Measurements from ENCODE around the gene FBXL7.
A peak's percentile ranks its signal among the peaks of the same experiment; 100 is the strongest.

FBXL7 gene

DNA sequence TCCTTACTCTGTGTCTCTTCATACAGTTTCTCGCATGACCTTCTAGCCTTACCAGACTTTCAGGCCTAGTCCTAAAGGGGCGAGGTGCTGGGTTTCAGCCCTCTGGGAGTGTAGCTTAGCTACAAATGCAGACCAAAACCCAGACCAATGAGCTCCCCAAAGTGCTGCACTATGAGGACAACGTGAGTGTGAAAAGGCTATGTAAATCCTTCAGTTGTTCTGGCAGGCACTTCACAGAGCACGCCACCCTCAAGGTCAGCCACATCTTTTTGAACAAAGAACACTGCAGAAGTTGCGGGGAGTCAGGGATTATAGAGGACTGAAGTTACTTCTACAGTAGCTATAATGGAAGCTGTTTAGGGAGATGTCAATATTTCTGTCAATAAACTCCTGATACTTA is 377.9 kb downstream of the FBXL7 start:
- no peak overlapping the region for H3K4me3 ChIP-seq (replicated peaks; ENCODE audit: low read depth, low read length)
- TF ChIP-seq, protein P1, sequence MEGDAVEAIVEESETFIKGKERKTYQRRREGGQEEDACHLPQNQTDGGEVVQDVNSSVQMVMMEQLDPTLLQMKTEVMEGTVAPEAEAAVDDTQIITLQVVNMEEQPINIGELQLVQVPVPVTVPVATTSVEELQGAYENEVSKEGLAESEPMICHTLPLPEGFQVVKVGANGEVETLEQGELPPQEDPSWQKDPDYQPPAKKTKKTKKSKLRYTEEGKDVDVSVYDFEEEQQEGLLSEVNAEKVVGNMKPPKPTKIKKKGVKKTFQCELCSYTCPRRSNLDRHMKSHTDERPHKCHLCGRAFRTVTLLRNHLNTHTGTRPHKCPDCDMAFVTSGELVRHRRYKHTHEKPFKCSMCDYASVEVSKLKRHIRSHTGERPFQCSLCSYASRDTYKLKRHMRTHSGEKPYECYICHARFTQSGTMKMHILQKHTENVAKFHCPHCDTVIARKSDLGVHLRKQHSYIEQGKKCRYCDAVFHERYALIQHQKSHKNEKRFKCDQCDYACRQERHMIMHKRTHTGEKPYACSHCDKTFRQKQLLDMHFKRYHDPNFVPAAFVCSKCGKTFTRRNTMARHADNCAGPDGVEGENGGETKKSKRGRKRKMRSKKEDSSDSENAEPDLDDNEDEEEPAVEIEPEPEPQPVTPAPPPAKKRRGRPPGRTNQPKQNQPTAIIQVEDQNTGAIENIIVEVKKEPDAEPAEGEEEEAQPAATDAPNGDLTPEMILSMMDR (IDR thresholded peaks at IDR 0.05; ENCODE audit: low read length, missing control alignments): no peak
- no peak for DNase-seq (ENCODE audit: low read depth)

DNA sequence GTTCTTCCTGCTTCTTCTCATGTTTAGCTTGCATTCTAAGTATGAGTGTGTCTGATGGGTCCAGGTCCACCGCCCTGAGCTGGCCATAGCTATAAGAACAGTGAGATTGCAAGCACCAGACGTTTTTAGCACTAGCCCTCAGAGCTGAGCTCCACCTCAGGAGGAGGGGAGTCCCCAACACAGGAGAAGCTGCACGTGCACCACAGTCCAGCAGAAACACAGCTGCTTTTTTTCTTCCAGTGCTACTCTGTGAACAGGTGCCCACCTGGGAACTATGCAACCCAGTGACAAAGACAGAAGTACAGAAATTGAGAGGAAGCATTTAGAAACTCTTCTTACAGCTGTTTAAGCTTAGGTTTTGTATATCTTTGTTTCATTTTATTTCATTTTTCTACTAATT is 380.2 kb downstream of the FBXL7 start:
- TF ChIP-seq, protein P1 (IDR thresholded peaks at IDR 0.05; ENCODE audit: low read length, missing control alignments): no peak
- DNase-seq (ENCODE audit: low read depth): no peak
- no peak overlapping the region for H3K4me3 ChIP-seq (replicated peaks; ENCODE audit: low read depth, low read length)

DNA sequence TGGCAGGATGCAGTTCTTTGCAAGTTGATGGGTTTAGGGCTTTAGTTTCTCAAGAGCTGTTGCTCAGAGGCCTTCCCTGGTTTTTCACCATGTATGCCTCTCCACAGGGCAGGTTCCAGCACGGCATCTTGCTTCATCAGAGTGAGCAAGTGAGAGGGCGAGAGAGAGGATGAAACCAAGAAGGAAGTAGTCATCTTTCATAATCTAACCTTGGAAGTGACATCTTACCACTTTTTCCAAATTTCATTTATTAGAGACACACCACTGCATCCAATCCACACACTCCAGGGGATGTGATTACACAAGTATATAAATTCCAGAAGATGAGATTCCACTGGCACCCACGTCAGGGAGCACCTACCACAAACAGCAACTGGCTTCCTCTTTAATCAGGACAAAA is 385.2 kb downstream of the FBXL7 start:
- DNase-seq (ENCODE audit: low read depth): peak; percentile 36
- TF ChIP-seq, protein P1 (IDR thresholded peaks at IDR 0.05; ENCODE audit: low read length, missing control alignments): no peak
- H3K4me3 ChIP-seq (replicated peaks; ENCODE audit: low read depth, low read length): no peak overlapping the region

DNA sequence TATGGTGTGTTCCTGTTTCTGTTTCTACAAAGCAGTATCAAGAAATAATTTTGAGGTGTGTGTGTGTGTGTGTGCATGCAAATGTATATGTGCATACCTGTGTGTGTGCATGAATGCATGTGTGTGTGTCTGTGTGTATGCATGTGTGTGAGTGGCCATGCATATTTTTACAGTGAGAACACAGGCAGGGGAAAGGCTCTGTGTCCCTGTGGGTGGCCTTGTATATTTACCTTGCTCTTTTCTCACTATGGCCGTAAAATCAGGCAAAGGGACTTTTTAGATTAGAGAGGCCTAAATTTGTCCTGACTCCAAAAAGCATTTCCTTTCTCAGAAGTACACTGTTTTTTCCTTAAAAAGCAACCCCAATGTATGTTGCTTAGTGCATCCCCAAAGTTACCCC is 386.2 kb downstream of the FBXL7 start:
- no peak overlapping the region for H3K4me3 ChIP-seq (replicated peaks; ENCODE audit: low read depth, low read length)
- TF ChIP-seq, protein P1 (IDR thresholded peaks at IDR 0.05; ENCODE audit: low read length, missing control alignments): no peak
- no peak for DNase-seq (ENCODE audit: low read depth)

DNA sequence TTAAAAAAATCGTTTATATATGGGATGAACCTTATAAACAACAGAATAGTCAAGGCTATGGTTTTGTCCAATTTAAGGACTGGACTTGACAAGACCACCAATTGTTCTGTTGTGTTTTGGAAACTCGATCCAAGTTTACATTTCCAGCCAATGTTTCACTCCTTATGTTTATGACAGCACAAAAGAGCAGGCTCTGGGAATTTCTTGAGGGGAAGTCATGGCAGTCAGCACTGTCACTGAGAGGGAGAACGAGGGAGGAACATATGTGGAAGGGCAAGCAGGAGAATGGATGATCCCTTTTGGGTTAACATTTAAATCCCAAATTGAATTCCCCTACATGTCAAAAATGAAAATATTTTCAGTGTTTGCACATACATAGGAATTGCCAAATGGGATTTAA is 387.1 kb downstream of the FBXL7 start:
- H3K4me3 ChIP-seq (replicated peaks; ENCODE audit: low read depth, low read length): no peak overlapping the region
- TF ChIP-seq, protein P1 (IDR thresholded peaks at IDR 0.05; ENCODE audit: low read length, missing control alignments): no peak
- DNase-seq (ENCODE audit: low read depth): no peak

DNA sequence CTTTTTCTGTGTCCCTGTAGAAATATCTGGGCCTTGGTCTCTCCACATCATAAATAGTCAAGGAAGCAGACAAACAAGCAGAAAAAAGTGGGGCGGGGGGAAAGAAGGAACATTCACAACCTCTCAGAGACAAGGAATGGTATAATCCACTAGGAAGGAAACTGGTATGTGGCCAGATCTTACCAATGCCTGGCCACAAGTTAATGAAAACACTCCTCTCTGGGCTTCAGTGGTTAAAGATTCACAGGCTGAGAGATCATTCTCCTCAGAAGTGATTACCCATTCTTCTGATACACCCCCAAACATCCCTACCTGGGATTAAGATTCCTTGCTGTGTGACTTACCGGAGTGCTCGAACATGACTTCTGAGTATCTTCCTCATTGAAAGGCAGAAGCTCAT is 389.0 kb downstream of the FBXL7 start:
- DNase-seq (ENCODE audit: low read depth): no peak
- H3K4me3 ChIP-seq (replicated peaks; ENCODE audit: low read depth, low read length): no peak overlapping the region
- TF ChIP-seq, protein P1 (IDR thresholded peaks at IDR 0.05; ENCODE audit: low read length, missing control alignments): no peak

DNA sequence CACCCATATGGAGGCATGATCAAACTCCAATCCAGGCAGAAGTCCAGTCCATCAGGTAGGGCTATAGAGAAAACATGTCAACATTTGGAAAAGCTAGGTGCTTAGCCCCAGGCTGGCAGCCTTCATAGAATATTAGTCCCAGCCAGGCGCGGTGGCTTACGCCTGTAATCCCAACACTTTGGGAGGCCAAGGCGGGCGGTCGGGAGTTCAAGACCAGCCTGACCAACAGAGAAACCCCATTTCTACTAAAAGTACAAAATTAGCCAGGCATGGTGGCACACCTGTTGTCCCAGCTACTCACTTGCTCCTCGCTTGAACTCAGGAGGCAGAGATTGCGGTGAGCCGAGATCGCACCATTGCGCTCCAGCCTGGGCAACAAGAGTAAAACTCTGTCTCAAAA is 393.9 kb downstream of the FBXL7 start:
- H3K4me3 ChIP-seq (replicated peaks; ENCODE audit: low read depth, low read length): no peak overlapping the region
- DNase-seq (ENCODE audit: low read depth): no peak
- TF ChIP-seq, protein P1 (IDR thresholded peaks at IDR 0.05; ENCODE audit: low read length, missing control alignments): no peak

Data from fibroblast of pulmonary artery (primary cell).